Effector memory CD8-positive, alpha-beta T cell (primary cell): ENCODE data around the gene FBXO10.

Experiments used
- ATAC-seq: fragments of 150-1000 bp; cut with Tn5 transposase; replicated peaks from 2 replicates; pipeline ENCODE4 v1.10.0; 2021; ENCODE audit warnings: mild to moderate bottlenecking, moderate library complexity
- DNase-seq, 3 experiments: peaks; one replicate each; pipeline ENCODE4 v3.0.0; 2021
- H3K27ac Mint-ChIP-seq, 2 donors: one replicate each; pipeline ENCODE4 v1.8.0; 2022; ENCODE audit warnings: mild to moderate bottlenecking in 2 of 2, mixed read lengths in 2 of 2, moderate library complexity in 2 of 2
- H3K27me3 Mint-ChIP-seq, 2 donors: one replicate each; pipeline ENCODE4 v1.8.0; 2022; ENCODE audit warnings: mixed read lengths in 2 of 2
- H3K36me3 Mint-ChIP-seq: one replicate; pipeline ENCODE4 v1.8.0; 2022; ENCODE audit warnings: mild to moderate bottlenecking, moderate library complexity, mixed read lengths; ENCODE audit not compliant: insufficient read depth
- H3K4me1 Mint-ChIP-seq, 2 donors: one replicate each; pipeline ENCODE4 v1.8.0; 2022; ENCODE audit warnings: low read depth in 2 of 2, mixed read lengths in 2 of 2
- H3K4me3 Mint-ChIP-seq, 2 donors: one replicate each; pipeline ENCODE4 v1.8.0; 2022; ENCODE audit warnings: mild to moderate bottlenecking in 2 of 2, mixed read lengths in 2 of 2, moderate library complexity in 2 of 2
- H3K9me3 Mint-ChIP-seq, 2 donors: one replicate each; pipeline ENCODE4 v1.8.0; 2022; ENCODE audit warnings: mixed read lengths in 2 of 2

The FBXO10 gene

DNA sequence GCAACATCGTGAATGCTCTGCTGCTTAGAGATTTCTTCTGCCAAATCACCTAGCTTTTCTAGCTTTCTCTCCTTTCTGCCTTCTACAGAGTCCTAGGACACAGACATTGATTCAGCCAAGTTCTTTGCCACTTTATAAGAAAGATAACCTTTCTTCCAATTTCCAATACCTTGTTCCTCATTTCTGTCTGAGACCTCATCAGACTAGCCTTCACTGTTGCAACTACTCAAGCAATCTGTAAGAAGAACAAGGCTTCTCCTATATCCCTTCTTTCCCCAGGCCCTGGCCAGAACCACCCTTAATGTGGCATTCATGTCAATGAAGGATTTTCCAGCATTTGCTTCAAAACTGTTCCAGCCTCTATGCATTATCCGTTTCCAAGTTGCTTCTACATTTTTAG lies 24.3 kb downstream of the FBXO10 start:
- Mint-ChIP-seq H3K36me3 (no peaks in the 10 kb centered on the region), H3K9me3 (no peaks in the 10 kb centered on the region), H3K4me1 (no peaks in the 10 kb centered on the region), H3K27me3 (no peaks in the 10 kb centered on the region), H3K4me3 (no peak overlapping the region), H3K27ac (peak overlapping the region in 1 of 2 donors; percentile 22)
- ATAC-seq (no peak), DNase-seq (no peak)

DNA sequence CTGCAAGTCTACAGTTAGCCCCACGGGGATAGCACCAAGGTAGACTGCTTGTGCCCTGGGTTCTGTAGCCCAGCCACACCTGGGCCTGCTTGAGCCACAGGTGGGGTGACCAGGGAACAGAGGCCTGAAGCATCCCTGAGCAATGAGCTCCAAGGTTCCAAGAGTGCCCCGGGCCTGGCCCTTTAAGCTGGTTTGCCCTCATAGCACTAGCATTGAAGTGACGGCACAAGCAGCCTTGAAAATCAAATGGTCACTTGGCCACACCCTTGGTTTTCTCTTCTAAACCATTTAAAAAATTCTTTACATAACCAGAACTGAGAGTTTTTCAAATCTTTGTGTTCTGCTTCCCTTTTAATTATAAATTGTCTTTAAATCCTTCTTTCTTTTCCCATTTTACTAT lies 24.7 kb downstream of the FBXO10 start:
- Mint-ChIP-seq H3K36me3 (no peaks in the 10 kb centered on the region), H3K4me3 (no peak overlapping the region), H3K4me1 (no peaks in the 10 kb centered on the region), H3K9me3 (no peaks in the 10 kb centered on the region), H3K27me3 (no peaks in the 10 kb centered on the region), H3K27ac (peak overlapping the region in 1 of 2 donors; percentile 22)
- no peak for ATAC-seq
- DNase-seq, result no peak

DNA sequence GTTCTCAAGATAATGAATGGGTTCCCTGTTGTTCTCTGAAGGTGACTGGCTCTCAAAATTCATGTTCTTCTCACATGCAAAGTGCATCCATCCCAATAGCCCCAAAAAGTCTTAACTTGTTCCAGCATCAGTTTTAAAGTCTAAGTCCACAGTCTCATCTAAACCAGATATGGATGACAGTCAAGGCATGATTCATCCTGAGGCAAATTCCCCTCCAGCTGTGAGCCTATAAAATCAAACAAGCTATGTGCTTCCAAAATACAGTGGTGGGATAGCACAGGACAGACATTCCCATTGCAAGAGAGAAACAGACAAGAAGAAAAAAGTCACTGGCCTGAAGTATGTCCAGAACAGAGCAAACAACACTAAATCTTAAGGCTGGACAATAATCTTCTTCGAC lies 25.4 kb downstream of the FBXO10 start:
- Mint-ChIP-seq H3K27me3 (no peaks in the 10 kb centered on the region), H3K4me3 (no peak overlapping the region), H3K36me3 (peaks cover 1% of the 10 kb centered on the region), H3K9me3 (no peaks in the 10 kb centered on the region), H3K4me1 (no peaks in the 10 kb centered on the region), H3K27ac (no peak overlapping the region)
- DNase-seq, result no peak
- no peak for ATAC-seq

DNA sequence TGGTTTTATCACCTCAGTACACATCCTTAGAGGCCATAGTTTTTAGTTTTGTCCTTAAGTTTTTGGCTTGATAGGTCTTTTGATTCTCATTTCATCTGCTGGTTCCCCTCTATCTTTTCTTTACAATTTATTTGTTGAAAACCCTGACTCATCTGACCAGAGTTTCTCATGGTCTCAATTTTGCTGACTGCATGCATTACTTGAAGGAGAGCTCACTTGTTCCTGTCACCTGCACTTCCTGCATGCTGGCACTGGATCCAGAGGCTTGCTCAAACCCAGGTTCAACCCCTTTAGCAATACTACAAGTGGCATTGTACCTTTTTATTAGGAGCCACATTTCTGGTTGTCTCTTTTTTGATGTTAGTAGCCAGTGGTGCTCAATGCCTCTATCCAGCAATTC lies 26.7 kb downstream of the FBXO10 start:
- Mint-ChIP-seq H3K27ac (no peak overlapping the region), H3K4me1 (no peaks in the 10 kb centered on the region), H3K9me3 (no peaks in the 10 kb centered on the region), H3K27me3 (no peaks in the 10 kb centered on the region), H3K36me3 (peaks cover 2% of the 10 kb centered on the region), H3K4me3 (no peak overlapping the region)
- DNase-seq, result no peak
- no peak for ATAC-seq

DNA sequence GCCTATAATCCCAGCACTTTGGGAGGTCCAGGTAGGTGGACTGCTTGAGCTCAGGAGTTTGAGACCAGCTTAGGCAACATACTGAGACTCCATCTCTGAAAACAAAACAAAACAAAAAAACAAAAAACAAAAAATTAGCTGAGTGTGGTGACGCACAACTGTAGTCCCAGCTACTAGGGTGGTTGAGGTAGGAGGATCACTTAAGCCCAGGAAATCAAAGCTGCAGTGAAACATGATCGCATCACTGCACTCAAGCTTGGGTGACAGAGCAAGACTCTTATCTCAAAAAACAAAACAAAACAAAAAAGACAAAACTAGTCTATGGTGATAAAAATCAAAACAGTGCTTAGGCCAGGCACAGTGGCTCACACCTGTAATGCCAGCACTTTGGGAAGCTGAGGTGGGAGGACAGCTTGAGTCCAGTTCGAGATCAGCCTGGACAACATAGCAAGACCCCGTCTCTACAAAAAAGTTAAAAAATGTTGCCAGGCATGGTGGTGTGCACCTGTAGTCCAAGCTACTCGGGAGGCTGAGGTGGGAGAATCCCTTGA lies 28.8 kb downstream of the FBXO10 start:
- H3K4me1 Mint-ChIP-seq, result no peaks in the 10 kb centered on the region
- no peak overlapping the region for H3K4me3 Mint-ChIP-seq
- peaks cover 2% of the 10 kb centered on the region for H3K36me3 Mint-ChIP-seq
- peak overlapping the region in 1 of 2 donors; percentile 59 for H3K27ac Mint-ChIP-seq
- DNase-seq (no peak), ATAC-seq (no peak)
- H3K27me3 Mint-ChIP-seq, result no peaks in the 10 kb centered on the region
- no peaks in the 10 kb centered on the region for H3K9me3 Mint-ChIP-seq

DNA sequence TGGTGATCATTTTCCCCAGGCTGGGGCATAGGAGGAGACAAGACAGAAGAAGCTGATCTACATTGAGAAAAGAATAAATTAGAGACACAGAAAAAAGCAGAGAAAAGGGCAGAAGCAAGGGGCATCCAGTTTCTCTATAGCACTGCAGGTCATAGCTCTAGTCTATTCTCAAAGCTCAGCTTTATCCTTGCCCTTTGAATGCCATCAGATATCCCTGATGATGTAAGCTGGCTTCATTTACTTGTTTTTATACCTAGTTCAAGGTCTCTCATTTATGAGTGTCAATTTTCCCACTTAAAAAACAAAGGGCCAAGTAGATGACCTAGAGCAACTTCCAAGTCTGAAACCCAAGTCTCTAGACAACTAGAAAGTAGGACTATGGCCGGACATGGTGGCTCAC lies 32.7 kb downstream of the FBXO10 start:
- Mint-ChIP-seq H3K27ac (peak overlapping the region in 1 of 2 donors; percentile 53), H3K4me3 (no peak overlapping the region)

DNA sequence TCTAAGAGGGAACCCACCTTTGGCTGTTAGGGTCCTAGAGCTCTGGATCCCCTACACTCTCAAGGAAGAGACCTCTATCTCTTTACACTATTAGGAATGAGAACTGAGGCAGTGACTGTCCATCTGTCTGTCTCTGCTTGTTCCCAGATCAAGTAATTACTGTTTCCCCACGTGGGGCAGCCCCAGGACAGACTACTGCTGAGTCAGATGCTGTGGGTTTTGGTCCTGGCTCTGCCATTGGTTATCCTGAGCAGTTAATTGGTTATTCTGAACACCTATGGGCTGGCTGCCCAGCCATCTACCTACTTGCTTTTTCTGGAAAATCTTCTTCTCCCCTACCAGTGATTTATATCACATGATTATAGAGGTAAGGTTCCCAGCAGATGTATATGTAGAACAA lies 33.3 kb downstream of the FBXO10 start:
- Mint-ChIP-seq H3K27me3 (no peaks in the 10 kb centered on the region), H3K4me3 (no peak overlapping the region), H3K9me3 (no peaks in the 10 kb centered on the region), H3K27ac (peak overlapping the region in 1 of 2 donors; percentile 53), H3K4me1 (no peaks in the 10 kb centered on the region), H3K36me3 (peaks cover 2% of the 10 kb centered on the region)
- no peak for DNase-seq
- no peak for ATAC-seq

More for the DNA sequence above, 32.7 kb downstream of the FBXO10 start:
- Mint-ChIP-seq H3K36me3 (peaks cover 2% of the 10 kb centered on the region), H3K9me3 (no peaks in the 10 kb centered on the region), H3K27me3 (no peaks in the 10 kb centered on the region), H3K4me1 (no peaks in the 10 kb centered on the region)
- ATAC-seq (no peak), DNase-seq (no peak)

DNA sequence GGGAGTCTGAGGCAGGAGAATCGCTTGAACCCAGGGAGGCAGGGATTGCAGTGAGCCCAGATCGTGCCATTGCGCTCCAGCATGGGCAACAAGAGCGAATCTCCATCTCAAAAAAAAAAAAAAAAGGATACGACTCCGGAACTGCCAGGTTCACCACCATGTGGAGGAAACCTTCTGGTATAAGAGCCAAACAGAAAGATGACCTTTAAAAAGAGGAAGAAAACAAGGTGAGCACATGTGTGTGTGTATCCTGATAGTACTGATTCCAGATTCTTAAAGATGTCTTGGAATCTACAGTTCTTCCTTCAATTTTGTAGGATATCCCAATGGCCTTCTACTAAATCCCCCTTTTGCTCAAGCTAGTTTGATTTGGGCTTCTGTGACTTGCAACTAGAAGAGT lies 33.7 kb downstream of the FBXO10 start:
- DNase-seq (no peak), ATAC-seq (no peak)
- Mint-ChIP-seq H3K4me1 (no peaks in the 10 kb centered on the region), H3K9me3 (no peaks in the 10 kb centered on the region), H3K36me3 (peaks cover 2% of the 10 kb centered on the region), H3K4me3 (no peak overlapping the region), H3K27me3 (no peaks in the 10 kb centered on the region), H3K27ac (no peak overlapping the region)

DNA sequence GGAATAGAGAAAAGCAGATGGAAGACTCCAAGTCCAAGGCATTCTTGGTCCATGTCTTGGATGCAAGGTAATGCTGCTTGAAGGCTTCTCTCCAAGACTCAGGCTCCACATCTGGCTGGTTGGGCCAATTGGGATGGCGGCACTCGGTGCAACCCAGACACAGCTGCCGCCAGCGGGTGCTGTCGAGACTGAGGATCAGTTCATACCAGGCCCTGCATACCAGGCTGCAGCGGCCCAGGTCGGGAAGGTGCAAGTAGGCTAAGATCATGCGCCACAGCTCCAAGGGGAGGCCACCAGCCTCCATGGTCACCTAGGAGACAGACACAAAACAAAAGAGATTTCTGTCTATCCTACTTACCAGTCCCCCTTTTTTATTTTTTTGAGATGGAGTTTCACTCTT lies 34.7 kb downstream of the FBXO10 start:
- Mint-ChIP-seq H3K9me3 (no peaks in the 10 kb centered on the region), H3K4me1 (no peaks in the 10 kb centered on the region), H3K36me3 (peaks cover 2% of the 10 kb centered on the region), H3K4me3 (no peak overlapping the region), H3K27ac (no peak overlapping the region), H3K27me3 (no peaks in the 10 kb centered on the region)
- no peak for DNase-seq
- no peak for ATAC-seq

DNA sequence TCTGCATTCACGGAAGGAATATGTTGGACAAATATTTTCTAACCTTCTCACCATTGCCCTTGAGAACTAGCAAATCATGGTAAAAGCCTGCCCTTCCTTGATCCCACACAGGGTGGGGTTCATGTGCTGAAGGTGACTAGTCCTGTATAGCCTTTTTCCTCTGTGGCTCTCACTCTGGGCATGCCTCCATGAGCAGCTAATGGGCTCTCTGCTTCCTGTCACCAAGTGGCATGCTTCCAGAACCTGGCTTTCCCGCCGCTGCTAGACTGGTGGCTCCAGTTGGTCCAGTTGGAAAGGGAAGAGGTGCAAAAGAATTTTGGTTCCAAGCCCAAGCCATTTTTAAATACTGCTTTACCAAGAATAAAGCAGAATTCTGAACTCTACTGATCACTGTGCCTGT lies 35.5 kb downstream of the FBXO10 start:
- no peak overlapping the region for H3K27ac Mint-ChIP-seq
- H3K27me3 Mint-ChIP-seq, result no peaks in the 10 kb centered on the region
- no peak overlapping the region for H3K4me3 Mint-ChIP-seq
- no peaks in the 10 kb centered on the region for H3K4me1 Mint-ChIP-seq
- no peaks in the 10 kb centered on the region for H3K36me3 Mint-ChIP-seq
- H3K9me3 Mint-ChIP-seq, result no peaks in the 10 kb centered on the region
- no peak for ATAC-seq
- DNase-seq, result no peak

DNA sequence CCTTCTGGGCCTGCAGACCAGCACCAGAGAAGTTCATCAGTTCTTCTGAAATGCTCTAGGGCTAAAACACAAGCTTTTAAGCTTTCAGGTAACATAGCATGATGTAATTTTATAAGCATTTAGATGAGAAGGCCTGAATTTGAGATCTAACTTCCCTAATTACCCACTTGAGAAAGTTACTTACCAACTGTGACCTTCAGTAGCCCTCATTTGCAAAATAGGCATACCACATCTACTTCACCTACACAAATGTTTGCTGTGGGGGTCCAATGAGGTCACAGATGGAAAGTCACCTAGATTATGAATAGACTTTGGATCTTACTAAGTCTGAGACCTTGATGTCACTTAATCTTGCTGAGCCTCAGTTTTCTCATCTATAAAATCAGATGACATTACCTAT lies 36.5 kb downstream of the FBXO10 start:
- ATAC-seq, result no peak
- H3K9me3 Mint-ChIP-seq, result no peaks in the 10 kb centered on the region
- DNase-seq, result no peak

DNA sequence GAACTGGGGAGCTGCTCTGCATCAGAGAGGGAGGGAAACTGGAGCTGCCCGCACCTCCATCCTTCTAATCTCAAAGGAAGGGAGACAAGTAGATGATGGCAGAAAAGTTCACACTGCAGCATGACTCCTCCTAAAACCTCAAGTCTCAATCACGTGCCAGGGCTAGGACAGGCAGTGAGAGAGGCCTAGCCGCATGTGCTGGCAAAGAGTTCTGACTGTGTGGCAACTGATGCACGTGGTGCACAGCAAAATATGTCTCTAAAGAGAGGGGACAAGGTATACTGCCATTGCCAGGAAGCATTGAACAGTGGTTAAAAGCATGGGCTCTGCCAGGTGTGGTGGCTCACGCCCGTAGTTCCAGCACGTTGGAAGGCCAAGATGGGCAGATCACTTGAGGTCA lies 38.1 kb downstream of the FBXO10 start:
- no peaks in the 10 kb centered on the region for H3K27me3 Mint-ChIP-seq
- H3K36me3 Mint-ChIP-seq, result no peaks in the 10 kb centered on the region
- H3K27ac Mint-ChIP-seq, result no peak overlapping the region
- ATAC-seq, result no peak
- H3K4me3 Mint-ChIP-seq, result no peak overlapping the region
- H3K4me1 Mint-ChIP-seq, result no peaks in the 10 kb centered on the region
- DNase-seq, result no peak
- no peaks in the 10 kb centered on the region for H3K9me3 Mint-ChIP-seq

More for the DNA sequence above, 36.5 kb downstream of the FBXO10 start:
- no peak overlapping the region for H3K27ac Mint-ChIP-seq
- H3K4me3 Mint-ChIP-seq, result no peak overlapping the region
- H3K36me3 Mint-ChIP-seq, result no peaks in the 10 kb centered on the region
- H3K4me1 Mint-ChIP-seq, result no peaks in the 10 kb centered on the region
- no peaks in the 10 kb centered on the region for H3K27me3 Mint-ChIP-seq

DNA sequence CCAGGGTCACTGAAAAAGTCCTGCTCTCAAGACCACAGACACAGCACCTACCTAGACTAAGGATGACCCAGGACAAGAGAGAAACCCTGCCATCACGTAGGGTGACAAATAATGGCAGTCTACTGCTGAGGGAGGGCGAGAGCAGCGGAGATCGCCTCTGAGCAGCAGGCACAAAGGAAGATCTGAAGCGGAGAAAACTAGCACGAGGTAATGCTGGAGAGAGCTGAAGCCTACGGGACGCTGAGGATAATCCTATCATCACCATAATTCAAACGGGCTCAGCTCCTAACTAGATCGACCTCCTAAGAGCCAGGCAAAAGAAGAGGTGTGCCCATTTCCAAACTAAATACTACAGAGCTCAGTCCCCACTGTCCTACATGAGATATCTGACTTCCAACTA lies 41.3 kb downstream of the FBXO10 start:
- no peaks in the 10 kb centered on the region for H3K27me3 Mint-ChIP-seq
- H3K4me3 Mint-ChIP-seq, result no peak overlapping the region
- ATAC-seq, result no peak
- H3K4me1 Mint-ChIP-seq, result peaks cover 0 to 5% of the 10 kb centered on the region in 2 donors
- no peak overlapping the region for H3K27ac Mint-ChIP-seq
- no peak for DNase-seq
- no peaks in the 10 kb centered on the region for H3K36me3 Mint-ChIP-seq
- H3K9me3 Mint-ChIP-seq, result no peaks in the 10 kb centered on the region

DNA sequence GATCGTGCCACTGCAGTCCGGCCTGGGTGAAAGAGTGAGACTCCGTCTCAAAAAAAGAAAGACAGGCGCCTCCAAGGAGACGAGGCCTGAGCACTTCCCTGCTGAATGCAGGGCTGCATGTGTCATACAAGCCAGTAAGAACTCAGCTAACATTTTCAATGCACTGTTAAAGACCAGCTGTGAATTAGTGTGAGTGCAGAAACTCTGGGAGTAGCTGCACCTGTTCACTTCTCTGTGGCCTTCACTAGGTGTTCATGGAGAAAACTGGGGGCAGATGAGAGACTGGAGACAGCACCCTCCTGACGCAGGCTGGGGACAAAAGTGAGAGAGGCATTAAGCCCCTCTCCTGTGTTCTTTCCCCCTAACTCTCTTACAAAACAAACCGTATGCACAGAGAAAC lies 41.8 kb downstream of the FBXO10 start:
- no peak for DNase-seq
- Mint-ChIP-seq H3K27ac (no peak overlapping the region), H3K36me3 (no peaks in the 10 kb centered on the region), H3K4me1 (peaks cover 0 to 5% of the 10 kb centered on the region in 2 donors), H3K9me3 (no peaks in the 10 kb centered on the region), H3K4me3 (no peak overlapping the region), H3K27me3 (no peaks in the 10 kb centered on the region)
- no peak for ATAC-seq

DNA sequence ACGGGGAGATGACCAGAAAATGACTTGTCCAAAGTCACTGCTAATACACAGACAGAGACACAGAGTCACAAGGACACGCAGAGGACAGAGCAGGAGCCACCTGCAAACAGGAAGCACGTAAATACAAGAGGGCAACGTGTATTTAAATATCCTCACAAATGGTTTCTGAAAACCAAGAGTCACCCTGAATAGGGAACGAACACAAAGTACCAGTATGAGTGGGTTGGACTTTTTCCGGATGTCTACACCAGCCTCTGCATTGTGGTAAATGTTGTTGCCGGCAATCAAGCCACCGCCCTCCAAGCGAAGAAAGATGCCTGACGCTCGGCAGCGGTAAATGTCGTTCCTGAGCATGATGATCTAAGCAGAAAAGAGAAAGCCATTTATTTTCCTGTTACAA lies 44.5 kb downstream of the FBXO10 start:
- Mint-ChIP-seq H3K27me3 (no peaks in the 10 kb centered on the region), H3K4me1 (peaks cover 9 to 15% of the 10 kb centered on the region in 2 donors), H3K4me3 (peak overlapping the region; percentile 52 to 64), H3K36me3 (peaks cover 3% of the 10 kb centered on the region), H3K9me3 (no peaks in the 10 kb centered on the region), H3K27ac (peak overlapping the region; percentile 82 to 94)
- peak; percentile 69 for ATAC-seq
- DNase-seq, result peak; percentile 26 to 34 (median 27)
